ENCODE data around the gene AKT2. TPM values are rescaled to one million over a fixed set of nuclear protein-coding genes. Genes with fewer than 3 reads are reported as not detected.

The AKT2 gene
- polyA plus RNA-seq, 2 of the 4 experiments (the other 2 are of a cell fraction) = 136 to 159 TPM

GRCh38 chr19:40217934-40218890 is 66.9 kb downstream of the AKT2 start, which contains the start of gene TTC9B (continued):
- peak; percentile 7; the same call in 1 of the 2 replicates for TF ChIP-seq EHMT2 (IDR thresholded peaks at IDR 0.05; ENCODE audit: low read depth)

- peak overlapping the region; percentile 73 for H3K4me2 ChIP-seq
- ATAC-seq = peak; percentile 25 to 61; a peak in 5 of 6 replicates
- POLR2A ChIA-PET = interaction anchor here (0.5 kb wide), 1 partner anchor 16 kb away, joined by 3 read pairs; no protein-coding TSS in a partner anchor
- H3K27ac ChIP-seq = no peak overlapping the region
- FAIRE-seq = no peak
- peak; percentile 75 to 77 for DNase-seq (ENCODE audit: low read depth in 1 of 2, low spot score in 1 of 2)
- H3K9me3 ChIP-seq = peaks cover under 1% of the 10 kb centered on the region; the same call in 2 of the 3 replicates
- CTCF ChIA-PET = interaction anchor here (0.6 to 8.0 kb wide), 30 partner anchors 11 to 1536 kb away, joined by 3 to 149 read pairs (median 4); partner anchors contain the start of gene MAP3K10
- H3K4me3 ChIP-seq = peak overlapping the region; percentile 31
- 16% methylated on average over 44 of the region's 54 CpGs for WGBS (ENCODE audit: missing lambda C conversion rate)
- peaks cover 35% of the 10 kb centered on the region for H3K4me1 ChIP-seq
- TF ChIP-seq RNF2 (IDR thresholded peaks at IDR 0.05; ENCODE audit: borderline replicate concordance, low read depth) (no peak), JUNB (IDR thresholded peaks at IDR 0.05) (no peak), EHF (CRISPR knock-in tag; IDR thresholded peaks at IDR 0.05) (no peak), JUN (IDR thresholded peaks at IDR 0.05) (no peak; a peak in 1 of 5 replicates), BHLHE40 (IDR thresholded peaks at IDR 0.05; ENCODE audit: low read depth, low read length) (no peak), NR3C1 (IDR thresholded peaks at IDR 0.05) (no peak), POLR2A (IDR thresholded peaks at IDR 0.05; ENCODE audit: low read length) (no peak), ZSCAN20 (CRISPR knock-in tag; IDR thresholded peaks at IDR 0.05) (no peak), TP53 (CRISPR knock-in tag; IDR thresholded peaks at IDR 0.05) (no peak), HDAC2 (IDR thresholded peaks at IDR 0.05) (no peak), GATA3 (IDR thresholded peaks at IDR 0.05; ENCODE audit: borderline replicate concordance) (0 out of 2 replicates have a peak, but pooled peaks have one; percentile 9), RCOR1 (IDR thresholded peaks at IDR 0.05; ENCODE audit: low read depth, low read length) (no peak), CHD4 (IDR thresholded peaks at IDR 0.05; ENCODE audit: borderline replicate concordance) (no peak), RAD21 (conservative IDR thresholded peaks at IDR 0.05 in 1 of 2, IDR thresholded peaks at IDR 0.05 in 1 of 2) (peak; percentile 41 to 42; a peak in 2 of 5 replicates), FOSB (CRISPR knock-in tag; IDR thresholded peaks at IDR 0.05) (no peak), FOSL2 (IDR thresholded peaks at IDR 0.05) (no peak), FOSL2 (CRISPR knock-in tag; IDR thresholded peaks at IDR 0.05) (no peak; the same call in 1 of the 2 replicates), MYC (IDR thresholded peaks at IDR 0.05; ENCODE audit: borderline replicate concordance, low read length) (no peak), TFCP2L1 (CRISPR knock-in tag; IDR thresholded peaks at IDR 0.05) (peak; percentile 49; the same call in 1 of the 2 replicates), ESRRA (IDR thresholded peaks at IDR 0.05; ENCODE audit: borderline replicate concordance, low read length) (no peak), HES2 (IDR thresholded peaks at IDR 0.05) (no peak)
- TF ChIP-seq, protein P1, sequence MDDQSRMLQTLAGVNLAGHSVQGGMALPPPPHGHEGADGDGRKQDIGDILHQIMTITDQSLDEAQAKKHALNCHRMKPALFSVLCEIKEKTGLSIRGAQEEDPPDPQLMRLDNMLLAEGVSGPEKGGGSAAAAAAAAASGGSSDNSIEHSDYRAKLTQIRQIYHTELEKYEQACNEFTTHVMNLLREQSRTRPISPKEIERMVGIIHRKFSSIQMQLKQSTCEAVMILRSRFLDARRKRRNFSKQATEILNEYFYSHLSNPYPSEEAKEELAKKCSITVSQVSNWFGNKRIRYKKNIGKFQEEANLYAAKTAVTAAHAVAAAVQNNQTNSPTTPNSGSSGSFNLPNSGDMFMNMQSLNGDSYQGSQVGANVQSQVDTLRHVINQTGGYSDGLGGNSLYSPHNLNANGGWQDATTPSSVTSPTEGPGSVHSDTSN (IDR thresholded peaks at IDR 0.05) = no peak
- TF ChIP-seq, protein P2, sequence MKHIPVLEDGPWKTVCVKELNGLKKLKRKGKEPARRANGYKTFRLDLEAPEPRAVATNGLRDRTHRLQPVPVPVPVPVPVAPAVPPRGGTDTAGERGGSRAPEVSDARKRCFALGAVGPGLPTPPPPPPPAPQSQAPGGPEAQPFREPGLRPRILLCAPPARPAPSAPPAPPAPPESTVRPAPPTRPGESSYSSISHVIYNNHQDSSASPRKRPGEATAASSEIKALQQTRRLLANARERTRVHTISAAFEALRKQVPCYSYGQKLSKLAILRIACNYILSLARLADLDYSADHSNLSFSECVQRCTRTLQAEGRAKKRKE (CRISPR knock-in tag; IDR thresholded peaks at IDR 0.05; ENCODE audit: low read depth) = no peak
- TF ChIP-seq, protein P3, sequence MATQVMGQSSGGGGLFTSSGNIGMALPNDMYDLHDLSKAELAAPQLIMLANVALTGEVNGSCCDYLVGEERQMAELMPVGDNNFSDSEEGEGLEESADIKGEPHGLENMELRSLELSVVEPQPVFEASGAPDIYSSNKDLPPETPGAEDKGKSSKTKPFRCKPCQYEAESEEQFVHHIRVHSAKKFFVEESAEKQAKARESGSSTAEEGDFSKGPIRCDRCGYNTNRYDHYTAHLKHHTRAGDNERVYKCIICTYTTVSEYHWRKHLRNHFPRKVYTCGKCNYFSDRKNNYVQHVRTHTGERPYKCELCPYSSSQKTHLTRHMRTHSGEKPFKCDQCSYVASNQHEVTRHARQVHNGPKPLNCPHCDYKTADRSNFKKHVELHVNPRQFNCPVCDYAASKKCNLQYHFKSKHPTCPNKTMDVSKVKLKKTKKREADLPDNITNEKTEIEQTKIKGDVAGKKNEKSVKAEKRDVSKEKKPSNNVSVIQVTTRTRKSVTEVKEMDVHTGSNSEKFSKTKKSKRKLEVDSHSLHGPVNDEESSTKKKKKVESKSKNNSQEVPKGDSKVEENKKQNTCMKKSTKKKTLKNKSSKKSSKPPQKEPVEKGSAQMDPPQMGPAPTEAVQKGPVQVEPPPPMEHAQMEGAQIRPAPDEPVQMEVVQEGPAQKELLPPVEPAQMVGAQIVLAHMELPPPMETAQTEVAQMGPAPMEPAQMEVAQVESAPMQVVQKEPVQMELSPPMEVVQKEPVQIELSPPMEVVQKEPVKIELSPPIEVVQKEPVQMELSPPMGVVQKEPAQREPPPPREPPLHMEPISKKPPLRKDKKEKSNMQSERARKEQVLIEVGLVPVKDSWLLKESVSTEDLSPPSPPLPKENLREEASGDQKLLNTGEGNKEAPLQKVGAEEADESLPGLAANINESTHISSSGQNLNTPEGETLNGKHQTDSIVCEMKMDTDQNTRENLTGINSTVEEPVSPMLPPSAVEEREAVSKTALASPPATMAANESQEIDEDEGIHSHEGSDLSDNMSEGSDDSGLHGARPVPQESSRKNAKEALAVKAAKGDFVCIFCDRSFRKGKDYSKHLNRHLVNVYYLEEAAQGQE (IDR thresholded peaks at IDR 0.05) = no peak
- TF ChIP-seq, protein P4, sequence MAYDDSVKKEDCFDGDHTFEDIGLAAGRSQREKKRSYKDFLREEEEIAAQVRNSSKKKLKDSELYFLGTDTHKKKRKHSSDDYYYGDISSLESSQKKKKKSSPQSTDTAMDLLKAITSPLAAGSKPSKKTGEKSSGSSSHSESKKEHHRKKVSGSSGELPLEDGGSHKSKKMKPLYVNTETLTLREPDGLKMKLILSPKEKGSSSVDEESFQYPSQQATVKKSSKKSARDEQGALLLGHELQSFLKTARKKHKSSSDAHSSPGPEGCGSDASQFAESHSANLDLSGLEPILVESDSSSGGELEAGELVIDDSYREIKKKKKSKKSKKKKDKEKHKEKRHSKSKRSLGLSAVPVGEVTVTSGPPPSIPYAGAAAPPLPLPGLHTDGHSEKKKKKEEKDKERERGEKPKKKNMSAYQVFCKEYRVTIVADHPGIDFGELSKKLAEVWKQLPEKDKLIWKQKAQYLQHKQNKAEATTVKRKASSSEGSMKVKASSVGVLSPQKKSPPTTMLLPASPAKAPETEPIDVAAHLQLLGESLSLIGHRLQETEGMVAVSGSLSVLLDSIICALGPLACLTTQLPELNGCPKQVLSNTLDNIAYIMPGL (CRISPR knock-in tag; IDR thresholded peaks at IDR 0.05; ENCODE audit: borderline replicate concordance) = no peak
- TF ChIP-seq, protein P5, sequence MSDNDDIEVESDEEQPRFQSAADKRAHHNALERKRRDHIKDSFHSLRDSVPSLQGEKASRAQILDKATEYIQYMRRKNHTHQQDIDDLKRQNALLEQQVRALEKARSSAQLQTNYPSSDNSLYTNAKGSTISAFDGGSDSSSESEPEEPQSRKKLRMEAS (IDR thresholded peaks at IDR 0.05) = peak; percentile 57
Observed at GRCh38 chr19:40217027-40217810, 67.9 kb downstream of the AKT2 start.
